Transverse colon (tissue), 4 donors: ENCODE results near the gene ARHGEF26.

Experiments used
- CTCF ChIP-seq, 5 experiments: fragments of 200-600 bp in 3 of 5; fragments of 450-650 bp in 2 of 5; sonication (generic) in 3 of 5; IDR thresholded peaks; 1 replicate in 2 of 5; 2 replicates in 3 of 5; pipeline ENCODE4 v1.5.1; 2016 to 2017; ENCODE audit warnings: antibody characterized with exemption in 5 of 5, inconsistent platforms in 3 of 5, mild to moderate bottlenecking in 2 of 5, moderate library complexity in 1 of 5
- EP300 ChIP-seq: sonication (generic); formaldehyde crosslinking; IDR thresholded peaks from one replicate; pipeline ENCODE4 v1.6.1; 2017; ENCODE audit warnings: antibody characterized with exemption, low read depth
- POLR2A ChIP-seq: fragments of 450-650 bp; IDR thresholded peaks from one replicate; pipeline ENCODE4 v1.6.1; 2016; ENCODE audit warnings: antibody characterized with exemption, mild to moderate bottlenecking, moderate library complexity
- POLR2AphosphoS5 ChIP-seq, 3 donors: sonication (generic); formaldehyde crosslinking; IDR thresholded peaks; one replicate each; pipeline ENCODE4 v1.6.1; 2016; ENCODE audit warnings: antibody characterized with exemption in 3 of 3

DNA sequence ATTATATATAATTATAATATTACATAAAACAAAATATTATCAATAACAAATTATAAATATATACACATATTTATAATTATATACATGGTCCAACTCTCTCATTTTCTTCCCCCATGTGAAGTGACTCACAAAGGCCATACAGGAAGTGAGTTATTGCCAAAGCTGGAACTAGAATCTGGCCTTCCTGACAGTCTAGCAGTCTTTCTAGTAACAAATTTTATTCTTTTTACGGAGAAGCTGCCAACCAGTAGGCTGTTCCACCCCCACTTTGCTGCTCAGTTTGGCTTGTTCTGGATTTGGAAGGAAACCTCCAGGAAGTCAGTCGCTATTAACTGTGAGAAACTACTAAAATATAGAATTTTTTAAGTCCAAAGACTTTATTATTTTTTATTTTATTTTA is 123.5 kb downstream of the ARHGEF26 start:
- TF ChIP-seq POLR2AphosphoS5 (IDR thresholded peaks at IDR 0.05): no peak
- TF ChIP-seq CTCF (IDR thresholded peaks at IDR 0.05): no peak
- no peak for TF ChIP-seq POLR2A
- TF ChIP-seq EP300: no peak
